Inflammatory macrophage (primary cell): ENCODE data around the gene NCOA1.
"Not testable (repeated sequence)": the region's sequence is repeated elsewhere in the genome, so short reads cannot be mapped to it uniquely, and the experiment has no call there.

Experiments
- DNase-seq, 2 donors: peaks; one replicate each; pipeline ENCODE4 v3.0.0-alpha.2; 2020 to 2022

NCOA1 gene

GRCh38 chr2:24643051-24643450 lies 152.0 kb downstream of the NCOA1 start:
- no peak for DNase-seq

- DNase-seq = no peak
These were observed 153.0 kb downstream of the NCOA1 start for GRCh38 chr2:24644032-24644431.

GRCh38 chr2:24650997-24651642 lies 160.1 kb downstream of the NCOA1 start:
- no peak for DNase-seq

- DNase-seq = no peak
These were observed 160.6 kb downstream of the NCOA1 start for GRCh38 chr2:24651643-24652003.

GRCh38 chr2:24652265-24653182 lies 161.5 kb downstream of the NCOA1 start:
- DNase-seq = peak; percentile 38 to 70

- no peak for DNase-seq
These were observed 166.8 kb downstream of the NCOA1 start for GRCh38 chr2:24657818-24658217.

GRCh38 chr2:24658531-24659202 lies 167.6 kb downstream of the NCOA1 start:
- DNase-seq = no peak

GRCh38 chr2:24659862-24660261 lies 168.8 kb downstream of the NCOA1 start:
- DNase-seq = no peak

- DNase-seq = no peak
These were observed 176.5 kb downstream of the NCOA1 start for GRCh38 chr2:24667542-24667941.

- DNase-seq = no peak
These were observed 180.2 kb downstream of the NCOA1 start for GRCh38 chr2:24671230-24671629.

- DNase-seq = no peak
These were observed 181.5 kb downstream of the NCOA1 start for GRCh38 chr2:24672589-24672988.

GRCh38 chr2:24675338-24675737 lies 184.3 kb downstream of the NCOA1 start:
- DNase-seq = no peak

GRCh38 chr2:24676493-24676892 lies 185.4 kb downstream of the NCOA1 start:
- DNase-seq = no peak

- DNase-seq = not testable (repeated sequence)
These were observed 187.0 kb downstream of the NCOA1 start for GRCh38 chr2:24678066-24678465.

- DNase-seq = peak in 1 of 2 donors; percentile 33
These were observed 189.1 kb downstream of the NCOA1 start for GRCh38 chr2:24680196-24680595.

GRCh38 chr2:24682304-24682703 lies 191.2 kb downstream of the NCOA1 start:
- DNase-seq = no peak

- DNase-seq = no peak
These were observed 192.4 kb downstream of the NCOA1 start for GRCh38 chr2:24683408-24683807.

GRCh38 chr2:24690524-24690923 lies 199.5 kb downstream of the NCOA1 start:
- no peak for DNase-seq

- no peak for DNase-seq
These were observed 200.8 kb downstream of the NCOA1 start for GRCh38 chr2:24691806-24692205.

- DNase-seq = no peak
These were observed 206.7 kb downstream of the NCOA1 start for GRCh38 chr2:24697792-24698191.

- no peak for DNase-seq
These were observed 211.7 kb downstream of the NCOA1 start for GRCh38 chr2:24702800-24703199.

GRCh38 chr2:24704692-24705091 lies 213.6 kb downstream of the NCOA1 start:
- DNase-seq = no peak

- no peak for DNase-seq
These were observed 216.1 kb downstream of the NCOA1 start for GRCh38 chr2:24707143-24707542.
